GM12878 (cell line): ENCODE measurements around the gene MATN1. TPM values are rescaled to one million over a fixed set of nuclear protein-coding genes. Genes with fewer than 3 reads are reported as not detected.

Experiments used
- ATF7 ChIP-seq: fragments of 450-650 bp; IDR thresholded peaks from 2 replicates; pipeline ENCODE4 v1.6.1; 2016; ENCODE audit warnings: low read depth, mild to moderate bottlenecking
- BHLHE40 ChIP-seq, 2 experiments: fragments of 450-650 bp in 1 of 2; IDR thresholded peaks; 2 replicates each; pipeline ENCODE4 v1.6.1; 2011 to 2017; ENCODE audit warnings: low read depth in 2 of 2, borderline replicate concordance in 1 of 2, improper control_type of control experiment in 1 of 2, low read length in 1 of 2, mild to moderate bottlenecking in 1 of 2
- CHD1 ChIP-seq: IDR thresholded peaks from 2 replicates; pipeline ENCODE4 v1.6.1; 2012; ENCODE audit warnings: low read depth, low read length, improper control_type of control experiment
- EED ChIP-seq: sonication (generic); IDR thresholded peaks from 2 replicates; pipeline ENCODE4 v1.6.1; 2016; ENCODE audit warnings: antibody characterized with exemption, low read depth
- HDGF ChIP-seq: fragments of 450-650 bp; IDR thresholded peaks from 2 replicates; pipeline ENCODE4 v1.6.1; 2016; ENCODE audit warnings: antibody characterized with exemption
- IKZF1 ChIP-seq: fragments of 450-650 bp; conservative IDR thresholded peaks from 2 replicates; pipeline ENCODE4 v1.6.1; 2017; ENCODE audit warnings: antibody characterized with exemption, mild to moderate bottlenecking
- LARP7 ChIP-seq: fragments of 450-650 bp; IDR thresholded peaks from 2 replicates; pipeline ENCODE4 v1.6.1; 2017; ENCODE audit warnings: mild to moderate bottlenecking
- MEF2B ChIP-seq: fragments of 450-650 bp; IDR thresholded peaks from 2 replicates; pipeline ENCODE4 v1.6.1; 2018; ENCODE audit warnings: mild to moderate bottlenecking, moderate library complexity; ENCODE audit not compliant: partially characterized antibody, poor library complexity, severe bottlenecking
- MXI1 ChIP-seq: fragments of 150-350 bp; IDR thresholded peaks from 2 replicates; pipeline ENCODE4 v1.6.1; 2011; ENCODE audit warnings: low read depth, mild to moderate bottlenecking, inconsistent platforms, low read length, improper control_type of control experiment
- NR2F1 ChIP-seq: fragments of 450-650 bp; conservative IDR thresholded peaks from 2 replicates; pipeline ENCODE4 v1.6.1; 2017; ENCODE audit warnings: mild to moderate bottlenecking
- PAX5 ChIP-seq: IDR thresholded peaks from 2 replicates; pipeline ENCODE4 v1.6.1; 2011; ENCODE audit warnings: low read depth, low read length, borderline replicate concordance
- POLR2AphosphoS5 ChIP-seq: IDR thresholded peaks from 2 replicates; pipeline ENCODE4 v1.6.1; 2011; ENCODE audit warnings: mild to moderate bottlenecking, low read length, inconsistent platforms
- RAD51 ChIP-seq: fragments of 450-650 bp; IDR thresholded peaks from 2 replicates; pipeline ENCODE4 v1.6.1; 2016; ENCODE audit warnings: moderate library complexity, mild to moderate bottlenecking, inconsistent platforms
- SPI1 ChIP-seq: IDR thresholded peaks from 2 replicates; pipeline ENCODE4 v1.6.1; 2011; ENCODE audit warnings: low read depth, mild to moderate bottlenecking, low read length, moderate library complexity, borderline replicate concordance; ENCODE audit not compliant: insufficient read depth
- SRF ChIP-seq, 2 experiments: IDR thresholded peaks; 2 replicates each; pipeline ENCODE4 v1.6.1; 2011; ENCODE audit warnings: low read depth in 2 of 2, low read length in 2 of 2, mild to moderate bottlenecking in 1 of 2, moderate library complexity in 1 of 2
- TARDBP ChIP-seq: IDR thresholded peaks from 2 replicates; pipeline ENCODE4 v1.6.1; 2016; ENCODE audit warnings: borderline replicate concordance
- WRNIP1 ChIP-seq: IDR thresholded peaks from 2 replicates; pipeline ENCODE4 v1.6.1; 2011; ENCODE audit warnings: low read depth, low read length, improper control_type of control experiment, borderline replicate concordance
- ZBED1 ChIP-seq: IDR thresholded peaks from 2 replicates; pipeline ENCODE4 v1.6.1; 2016; ENCODE audit warnings: borderline replicate concordance
- polyA plus RNA-seq, 11 experiments: library from polyadenylated mRNA; depleted of rRNA in 4 of 11; unstranded in 6 of 11; stranded (reverse) in 5 of 11; fragments of >200 nt; fragmentation: Nextera tagmentation in 4 of 11; fragmentation: Illumina TruSeq in 1 of 11; extraction: Ambion mirVana in 4 of 11; extraction: Trizol in 1 of 11; gene quantifications; 1 replicate in 1 of 11; 2 replicates in 10 of 11; pipeline versions ENCODE4 v1.2.1 to v1.2.3, GENCODE V29; 2011 to 2016; ENCODE audit warnings: inconsistent platforms in 2 of 11, missing spikeins in 2 of 11, low read depth in 1 of 11
- total RNA-seq, 4 experiments: library from RNA; depleted of rRNA in 3 of 4; stranded (reverse); fragments of >200 nt in 3 of 4; fragmentation: Illumina TruSeq in 1 of 4; extraction: Trizol in 1 of 4; gene quantifications; 2 replicates each; pipeline versions ENCODE4 v1.2.1 to v1.2.3, GENCODE V29; 2013 to 2021
- TF ChIP-seq, protein P1 (sequence below): fragments of 450-650 bp; IDR thresholded peaks from 2 replicates; pipeline ENCODE4 v1.6.1; 2017; ENCODE audit warnings: mild to moderate bottlenecking, moderate library complexity
- TF ChIP-seq, protein P2 (sequence below): fragments of 450-650 bp; IDR thresholded peaks from 2 replicates; pipeline ENCODE4 v1.6.1; 2017; ENCODE audit warnings: mild to moderate bottlenecking, low read depth, inconsistent platforms; ENCODE audit not compliant: poor library complexity, severe bottlenecking
- TF ChIP-seq, protein P3 (sequence below): IDR thresholded peaks from 2 replicates; pipeline ENCODE4 v1.6.1; 2011; ENCODE audit warnings: low read depth, mild to moderate bottlenecking, low read length, moderate library complexity, borderline replicate concordance; ENCODE audit errors: extremely low read depth
- TF ChIP-seq, protein P4 (sequence below): IDR thresholded peaks from 2 replicates; pipeline ENCODE4 v1.6.1; 2011; ENCODE audit warnings: mild to moderate bottlenecking, low read depth, low read length, moderate library complexity; ENCODE audit not compliant: insufficient replicate concordance

The MATN1 gene
- total and polyA plus RNA-seq, 10 of the 15 experiments (the other 5 are each of a cell fraction or from before 2014, with no cell fraction given): 0.04 to 0.50 (median 0.10) TPM; not detected in 1

DNA sequence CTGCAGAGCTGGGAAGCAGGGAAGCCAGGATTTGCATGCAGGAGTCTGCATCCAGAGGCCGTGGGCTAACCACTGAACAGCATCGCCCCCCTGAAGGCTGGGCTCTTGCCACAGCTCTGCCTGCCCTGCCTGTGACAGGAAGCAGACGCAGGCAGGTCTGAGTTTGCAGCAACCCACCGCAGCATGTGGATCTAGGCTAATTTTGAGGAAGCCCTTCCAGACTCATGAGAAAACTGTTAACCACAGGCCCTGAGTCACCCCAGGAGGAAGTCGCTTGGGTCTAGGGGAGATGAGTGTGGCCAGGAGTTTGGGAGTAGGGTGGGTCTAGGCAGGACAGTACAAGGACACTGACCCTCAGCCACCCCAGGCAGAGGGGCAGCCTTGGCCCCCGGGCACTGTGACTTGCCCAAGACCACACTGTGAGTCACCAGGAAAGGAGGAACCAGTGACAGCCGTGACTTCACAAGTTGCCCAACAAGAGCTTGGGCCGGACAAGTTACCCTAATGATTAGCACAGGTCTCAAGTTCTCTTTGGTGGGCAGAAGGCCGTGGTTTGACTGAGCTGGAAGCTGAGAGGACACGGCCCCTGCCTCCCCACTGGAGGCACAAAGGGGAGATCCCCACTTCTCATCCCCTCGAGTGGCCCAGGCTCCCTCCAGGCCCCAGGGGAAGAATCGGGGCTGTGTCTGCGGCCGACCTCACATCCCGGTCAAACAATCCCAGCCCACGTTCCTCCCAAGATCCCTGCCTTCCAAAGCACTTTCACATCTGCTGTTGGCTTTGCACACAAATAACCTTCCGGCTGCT, 33.4 kb upstream of the MATN1 start (continued):
- TF ChIP-seq, protein P1, sequence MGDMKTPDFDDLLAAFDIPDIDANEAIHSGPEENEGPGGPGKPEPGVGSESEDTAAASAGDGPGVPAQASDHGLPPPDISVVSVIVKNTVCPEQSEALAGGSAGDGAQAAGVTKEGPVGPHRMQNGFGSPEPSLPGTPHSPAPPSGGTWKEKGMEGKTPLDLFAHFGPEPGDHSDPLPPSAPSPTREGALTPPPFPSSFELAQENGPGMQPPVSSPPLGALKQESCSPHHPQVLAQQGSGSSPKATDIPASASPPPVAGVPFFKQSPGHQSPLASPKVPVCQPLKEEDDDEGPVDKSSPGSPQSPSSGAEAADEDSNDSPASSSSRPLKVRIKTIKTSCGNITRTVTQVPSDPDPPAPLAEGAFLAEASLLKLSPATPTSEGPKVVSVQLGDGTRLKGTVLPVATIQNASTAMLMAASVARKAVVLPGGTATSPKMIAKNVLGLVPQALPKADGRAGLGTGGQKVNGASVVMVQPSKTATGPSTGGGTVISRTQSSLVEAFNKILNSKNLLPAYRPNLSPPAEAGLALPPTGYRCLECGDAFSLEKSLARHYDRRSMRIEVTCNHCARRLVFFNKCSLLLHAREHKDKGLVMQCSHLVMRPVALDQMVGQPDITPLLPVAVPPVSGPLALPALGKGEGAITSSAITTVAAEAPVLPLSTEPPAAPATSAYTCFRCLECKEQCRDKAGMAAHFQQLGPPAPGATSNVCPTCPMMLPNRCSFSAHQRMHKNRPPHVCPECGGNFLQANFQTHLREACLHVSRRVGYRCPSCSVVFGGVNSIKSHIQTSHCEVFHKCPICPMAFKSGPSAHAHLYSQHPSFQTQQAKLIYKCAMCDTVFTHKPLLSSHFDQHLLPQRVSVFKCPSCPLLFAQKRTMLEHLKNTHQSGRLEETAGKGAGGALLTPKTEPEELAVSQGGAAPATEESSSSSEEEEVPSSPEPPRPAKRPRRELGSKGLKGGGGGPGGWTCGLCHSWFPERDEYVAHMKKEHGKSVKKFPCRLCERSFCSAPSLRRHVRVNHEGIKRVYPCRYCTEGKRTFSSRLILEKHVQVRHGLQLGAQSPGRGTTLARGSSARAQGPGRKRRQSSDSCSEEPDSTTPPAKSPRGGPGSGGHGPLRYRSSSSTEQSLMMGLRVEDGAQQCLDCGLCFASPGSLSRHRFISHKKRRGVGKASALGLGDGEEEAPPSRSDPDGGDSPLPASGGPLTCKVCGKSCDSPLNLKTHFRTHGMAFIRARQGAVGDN: peak; percentile 60
- TF ChIP-seq POLR2AphosphoS5 (peak; percentile 39), SRF (IDR thresholded peaks at IDR 0.05; ENCODE audit: low read depth in 2 of 2, low read length in 2 of 2) (no peak), HDGF (peak; percentile 50; the same call in 1 of the 2 replicates), LARP7 (peak; percentile 10; the same call in 1 of the 2 replicates), EED (peak; percentile 94), ZBED1 (0 out of 2 replicates have a peak, but pooled peaks have one; percentile 32), RAD51 (no peak), CHD1 (no peak), NR2F1 (peak; percentile 62), BHLHE40 (IDR thresholded peaks at IDR 0.05; ENCODE audit: borderline replicate concordance in 1 of 2, low read depth in 2 of 2, low read length in 1 of 2) (peak in 1 of 2 experiments; percentile 64; a peak in 2 of 4 replicates), ATF7 (peak; percentile 69), WRNIP1 (0 out of 2 replicates have a peak, but pooled peaks have one; percentile 18), SPI1 (peak; percentile 87), PAX5 (0 out of 2 replicates have a peak, but pooled peaks have one; percentile 37), IKZF1 (peak; percentile 97), MEF2B (peak; percentile 47), TARDBP (peak; percentile 39; the same call in 1 of the 2 replicates), MXI1 (peak; percentile 85)
- TF ChIP-seq, protein P2, sequence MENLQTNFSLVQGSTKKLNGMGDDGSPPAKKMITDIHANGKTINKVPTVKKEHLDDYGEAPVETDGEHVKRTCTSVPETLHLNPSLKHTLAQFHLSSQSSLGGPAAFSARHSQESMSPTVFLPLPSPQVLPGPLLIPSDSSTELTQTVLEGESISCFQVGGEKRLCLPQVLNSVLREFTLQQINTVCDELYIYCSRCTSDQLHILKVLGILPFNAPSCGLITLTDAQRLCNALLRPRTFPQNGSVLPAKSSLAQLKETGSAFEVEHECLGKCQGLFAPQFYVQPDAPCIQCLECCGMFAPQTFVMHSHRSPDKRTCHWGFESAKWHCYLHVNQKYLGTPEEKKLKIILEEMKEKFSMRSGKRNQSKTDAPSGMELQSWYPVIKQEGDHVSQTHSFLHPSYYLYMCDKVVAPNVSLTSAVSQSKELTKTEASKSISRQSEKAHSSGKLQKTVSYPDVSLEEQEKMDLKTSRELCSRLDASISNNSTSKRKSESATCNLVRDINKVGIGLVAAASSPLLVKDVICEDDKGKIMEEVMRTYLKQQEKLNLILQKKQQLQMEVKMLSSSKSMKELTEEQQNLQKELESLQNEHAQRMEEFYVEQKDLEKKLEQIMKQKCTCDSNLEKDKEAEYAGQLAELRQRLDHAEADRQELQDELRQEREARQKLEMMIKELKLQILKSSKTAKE: peak; percentile 42
- TF ChIP-seq, protein P3, sequence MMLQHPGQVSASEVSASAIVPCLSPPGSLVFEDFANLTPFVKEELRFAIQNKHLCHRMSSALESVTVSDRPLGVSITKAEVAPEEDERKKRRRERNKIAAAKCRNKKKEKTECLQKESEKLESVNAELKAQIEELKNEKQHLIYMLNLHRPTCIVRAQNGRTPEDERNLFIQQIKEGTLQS: no peak
- TF ChIP-seq, protein P4, sequence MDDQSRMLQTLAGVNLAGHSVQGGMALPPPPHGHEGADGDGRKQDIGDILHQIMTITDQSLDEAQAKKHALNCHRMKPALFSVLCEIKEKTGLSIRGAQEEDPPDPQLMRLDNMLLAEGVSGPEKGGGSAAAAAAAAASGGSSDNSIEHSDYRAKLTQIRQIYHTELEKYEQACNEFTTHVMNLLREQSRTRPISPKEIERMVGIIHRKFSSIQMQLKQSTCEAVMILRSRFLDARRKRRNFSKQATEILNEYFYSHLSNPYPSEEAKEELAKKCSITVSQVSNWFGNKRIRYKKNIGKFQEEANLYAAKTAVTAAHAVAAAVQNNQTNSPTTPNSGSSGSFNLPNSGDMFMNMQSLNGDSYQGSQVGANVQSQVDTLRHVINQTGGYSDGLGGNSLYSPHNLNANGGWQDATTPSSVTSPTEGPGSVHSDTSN: no peak
